Epidermal melanocyte (primary cell): ENCODE data around the gene UNC5A.

Source experiments
- DNase-seq: peaks from one replicate; pipeline ENCODE4 v3.0.0; 2011; ENCODE audit warnings: low spot score; ENCODE audit not compliant: insufficient read length

Gene UNC5A

GRCh38 chr5:176810081-176810597 is at the start of gene UNC5A:
TSS of gene UNC5A (plus strand) at chr5:176810559. CDS start at chr5:176810751, 192 bp downstream.
- DNase-seq: no peak

DNA sequence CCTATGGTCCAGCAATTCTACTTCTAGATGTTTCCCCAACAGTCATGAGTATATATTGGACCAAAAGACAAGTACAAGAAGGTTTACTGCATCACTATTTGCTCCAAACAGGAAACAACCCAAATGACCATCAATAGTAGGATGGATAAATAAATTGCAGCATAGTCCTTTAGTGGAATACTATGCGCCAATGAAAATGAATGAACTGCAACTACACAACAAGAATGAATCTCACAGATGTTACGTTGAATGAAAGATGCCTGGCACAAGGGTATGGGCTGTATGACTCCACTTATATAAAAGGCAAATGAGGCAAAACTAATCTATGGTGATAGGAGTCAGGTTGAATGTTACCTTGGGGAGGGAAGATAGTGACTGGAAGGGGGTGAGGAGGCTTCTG is 48.6 kb upstream of the UNC5A start:
- DNase-seq: no peak

DNA sequence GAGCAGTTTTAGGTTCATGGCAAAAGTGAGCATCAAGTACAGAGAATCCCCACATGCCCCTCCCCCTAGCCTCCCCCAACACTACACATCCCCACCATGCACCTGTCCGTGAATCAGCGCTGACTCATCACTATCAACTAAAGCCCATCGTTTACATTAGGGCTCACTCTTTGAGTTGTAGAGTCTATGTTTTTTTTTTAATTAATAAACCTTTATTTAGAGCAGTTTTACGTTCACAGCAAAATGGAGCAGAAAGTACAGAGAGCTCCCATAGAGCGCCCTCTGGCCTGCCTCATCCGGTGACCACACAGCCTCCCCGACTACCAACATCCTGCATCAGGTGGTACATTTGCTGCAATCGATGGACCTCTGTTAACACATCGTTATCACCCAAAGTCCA is 47.9 kb upstream of the UNC5A start:
- no peak for DNase-seq

DNA sequence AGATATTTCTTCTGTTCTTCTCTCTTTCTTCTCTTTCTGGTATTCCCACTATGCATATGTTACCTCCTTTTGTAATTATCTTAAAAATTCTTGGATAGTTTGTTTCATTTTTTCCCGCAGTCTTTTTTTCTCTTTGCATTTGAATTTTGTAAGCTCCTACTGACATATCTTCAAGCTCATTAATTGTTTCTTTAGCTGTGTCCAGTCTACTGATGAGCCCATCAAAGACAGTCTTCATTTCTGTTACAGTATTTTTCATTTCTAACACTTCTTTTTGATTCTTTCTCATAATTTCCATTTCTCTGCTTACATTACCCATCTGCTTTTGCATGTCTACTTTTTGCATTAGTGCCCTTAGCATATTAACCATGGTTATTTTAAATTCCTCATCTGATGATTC is 44.7 kb upstream of the UNC5A start:
- no peak for DNase-seq

DNA sequence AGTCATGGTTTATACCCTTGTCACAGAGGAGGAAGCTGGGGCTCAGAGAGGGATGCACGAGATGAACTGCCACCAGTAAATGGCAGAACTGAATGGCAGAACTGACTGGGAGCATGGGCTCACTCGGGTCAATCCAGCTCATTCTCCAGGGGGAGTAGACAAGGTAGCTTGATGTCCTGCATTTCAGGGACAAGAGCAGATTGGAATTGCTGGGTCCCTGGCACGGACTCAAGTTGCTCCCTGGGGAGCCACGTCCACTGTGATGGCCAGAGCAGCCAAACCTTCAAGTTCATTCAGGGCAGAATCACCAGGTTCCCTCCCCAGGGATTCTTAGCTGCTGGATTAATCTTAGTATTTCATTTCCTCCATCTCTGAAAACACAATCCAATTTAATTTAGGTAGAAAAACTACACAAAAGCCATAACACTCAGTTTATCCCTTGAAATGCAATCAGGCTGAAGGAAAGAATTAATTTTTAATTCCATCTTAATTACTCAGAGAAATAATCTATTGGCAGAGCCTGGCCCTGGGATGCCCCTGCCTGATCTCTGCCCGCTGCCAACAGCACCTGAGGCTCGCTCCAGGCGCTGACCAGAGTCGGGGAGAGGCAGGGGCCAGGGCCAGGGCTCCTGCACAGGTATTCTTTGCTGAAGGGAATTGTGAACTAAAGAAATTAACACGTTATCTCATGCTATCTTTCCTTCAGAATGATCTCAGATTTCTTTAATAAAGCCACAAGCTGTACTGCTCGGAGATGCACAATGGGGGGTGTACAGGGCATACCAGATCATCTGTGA is 42.0 kb upstream of the UNC5A start:
- no peak for DNase-seq

- DNase-seq: no peak
Observed at GRCh38 chr5:176769911-176770310, 40.4 kb upstream of the UNC5A start.

DNA sequence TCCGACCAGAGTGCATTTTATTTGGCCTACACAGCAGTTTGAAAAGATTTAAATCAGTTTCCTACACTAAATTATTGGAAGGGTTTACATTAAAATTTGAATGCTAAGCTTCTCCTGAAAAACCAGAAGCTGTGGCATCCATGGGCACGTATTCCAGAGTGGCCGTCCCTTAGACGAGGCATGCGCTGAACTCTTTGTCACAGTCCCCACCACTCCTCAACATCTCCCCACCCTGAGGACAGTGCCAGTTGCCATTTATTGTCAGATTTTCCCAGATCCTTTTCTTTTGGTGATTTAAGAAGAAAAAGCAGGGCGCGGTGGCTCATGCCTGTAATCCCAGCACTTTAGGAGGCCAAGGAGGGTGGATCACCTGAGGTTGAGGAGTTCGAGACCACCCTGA is 39.9 kb upstream of the UNC5A start:
- no peak for DNase-seq

GRCh38 chr5:176771102-176771845 is 39.1 kb upstream of the UNC5A start:
- DNase-seq: no peak

DNA sequence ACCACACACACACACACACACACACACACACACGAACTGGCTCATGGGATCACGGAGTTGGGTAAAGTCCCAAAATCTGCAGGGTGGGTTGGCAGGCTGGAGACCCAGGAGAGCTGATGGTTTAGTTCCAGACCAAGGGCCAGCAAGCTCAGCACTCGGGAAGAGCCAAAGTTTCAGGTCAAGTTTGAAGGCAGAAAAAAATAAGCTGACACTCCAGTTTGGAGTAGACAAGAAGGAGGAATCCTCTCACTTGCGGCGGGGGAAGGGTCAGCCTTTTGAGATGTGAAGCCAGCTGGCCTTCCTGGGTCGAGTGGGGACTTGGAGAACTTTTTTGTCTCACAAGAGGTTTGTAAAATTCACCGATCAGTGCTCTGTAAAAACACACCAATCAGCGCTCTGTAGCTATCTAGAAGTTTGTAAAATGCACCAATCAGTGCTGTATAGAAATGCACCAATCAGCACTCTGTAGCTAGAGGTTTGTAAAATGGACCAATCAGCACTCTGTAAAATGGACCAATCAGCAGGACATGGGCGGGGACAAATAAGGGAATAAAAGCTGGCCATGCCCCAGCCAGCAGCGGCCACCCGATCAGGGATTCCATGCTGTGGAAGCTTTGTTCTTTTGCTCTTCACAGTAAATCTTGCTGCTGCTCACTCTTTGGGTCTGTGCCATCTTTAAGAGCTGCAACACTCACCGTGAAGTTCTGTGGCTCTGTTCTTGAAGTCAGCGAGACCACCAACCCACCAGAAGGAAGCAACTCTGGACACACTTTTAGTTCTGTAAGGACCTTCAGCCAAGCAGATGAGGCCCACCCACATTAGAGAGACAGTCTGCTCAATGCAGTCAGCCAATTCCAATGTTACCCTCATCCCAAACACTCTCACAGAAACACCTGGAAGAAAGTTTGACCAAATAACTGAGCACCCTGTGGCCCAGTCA is 37.8 kb upstream of the UNC5A start:
- DNase-seq: no peak

- DNase-seq: no peak
Observed at GRCh38 chr5:176773408-176774035, 36.8 kb upstream of the UNC5A start.

DNA sequence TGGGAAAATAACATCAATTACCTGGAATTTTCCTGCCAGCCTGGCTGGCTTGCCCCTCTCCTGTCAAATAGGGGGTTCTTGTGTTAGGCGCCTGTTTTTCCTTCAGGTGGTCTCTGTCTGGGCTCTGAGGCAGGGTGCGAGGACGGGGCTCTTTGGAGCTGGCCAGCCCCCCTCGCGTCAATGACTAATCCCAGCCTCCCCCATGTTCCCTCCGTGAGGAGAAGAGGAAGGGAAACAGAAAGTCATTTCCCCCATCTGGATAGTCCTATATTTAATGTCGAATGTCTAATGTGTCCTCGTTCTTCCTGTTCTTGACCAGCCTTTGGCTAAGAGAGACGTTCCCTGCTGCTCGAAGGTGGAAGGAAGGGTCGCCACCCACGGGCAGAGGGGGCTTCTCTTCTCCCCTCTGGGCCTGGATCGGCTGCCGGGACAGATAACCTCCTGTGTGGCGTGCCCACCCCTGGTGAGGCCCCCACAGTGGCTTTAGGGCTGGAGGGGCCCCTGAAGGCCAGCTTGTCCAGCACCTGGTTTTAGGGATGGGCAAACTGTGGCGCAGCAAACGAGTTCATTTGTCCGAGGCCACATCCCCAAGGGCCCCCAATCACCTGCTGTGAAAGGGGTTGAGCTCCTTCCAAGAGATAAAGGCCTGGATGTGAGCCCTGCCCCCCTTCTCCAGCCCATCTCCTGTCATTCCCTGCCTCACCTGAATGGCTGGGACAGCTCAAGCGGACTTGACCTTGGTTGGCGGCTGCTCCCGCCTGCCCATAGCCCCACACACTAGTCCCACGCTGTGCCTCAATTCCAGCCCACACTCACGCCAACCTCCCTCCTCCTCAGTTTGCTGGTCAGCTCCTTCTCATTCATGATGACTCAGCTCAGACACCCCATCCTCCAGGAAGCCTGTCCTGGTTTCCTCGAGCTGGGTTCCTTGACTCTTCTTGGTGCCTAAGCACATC is 35.9 kb upstream of the UNC5A start:
- DNase-seq: no peak

- DNase-seq: no peak
Observed at GRCh38 chr5:176775409-176775808, 35.0 kb upstream of the UNC5A start.

DNA sequence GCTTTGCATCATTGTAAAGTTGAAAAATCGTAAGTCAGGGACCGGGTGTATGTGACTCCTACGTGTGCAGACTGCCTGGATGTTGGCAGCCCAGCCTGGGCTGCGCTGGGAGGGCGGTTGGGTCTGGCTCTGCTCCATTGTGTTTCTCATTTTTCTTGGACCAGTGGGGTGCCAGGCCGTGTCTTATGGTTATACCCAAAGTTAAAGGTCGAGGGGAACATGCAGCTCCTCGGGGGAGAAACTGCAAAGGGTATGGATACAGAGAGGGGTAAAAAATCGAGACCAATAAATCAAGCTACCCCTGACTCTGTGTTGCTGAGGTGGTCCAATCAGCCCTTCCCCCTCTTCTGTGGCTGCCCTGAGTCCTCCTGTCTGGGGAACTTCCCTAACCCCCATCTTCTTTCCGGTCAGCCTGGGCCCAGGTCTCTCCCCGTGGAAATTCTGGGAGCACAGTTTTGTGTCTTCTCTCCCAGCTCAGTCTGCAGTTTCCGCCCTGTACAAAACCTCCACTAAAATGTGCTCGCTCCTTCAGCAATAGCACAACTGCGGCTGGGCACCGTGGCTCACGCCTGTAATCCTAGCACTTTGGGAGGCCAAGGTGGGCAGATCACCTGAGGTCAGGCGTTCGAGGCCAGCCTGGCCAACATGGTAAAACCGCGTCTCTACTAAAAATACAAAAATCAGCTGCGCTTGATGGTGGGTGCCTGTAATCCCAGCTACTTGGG is 34.1 kb upstream of the UNC5A start:
- DNase-seq: no peak

DNA sequence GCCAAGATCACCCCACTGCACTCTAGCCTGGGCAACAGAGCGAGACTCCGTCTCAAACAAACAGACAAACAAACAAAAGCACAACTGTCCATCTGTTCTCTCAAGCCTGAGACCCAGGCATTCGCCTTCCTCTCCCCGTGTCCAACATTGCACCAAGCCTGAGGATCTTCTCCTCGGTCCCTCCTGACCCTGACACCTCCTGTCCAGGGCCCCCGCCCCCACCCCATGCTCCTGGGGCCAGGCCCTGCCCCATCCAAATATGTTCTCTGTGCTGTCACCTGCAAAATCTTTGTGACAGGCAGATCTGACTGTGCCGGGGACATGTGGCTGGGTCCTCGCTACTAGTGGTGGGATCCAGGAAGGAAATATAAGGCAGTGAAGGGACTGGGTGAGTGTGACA is 33.4 kb upstream of the UNC5A start:
- no peak for DNase-seq

- no peak for DNase-seq
Observed at GRCh38 chr5:176778921-176779465, 31.4 kb upstream of the UNC5A start.

GRCh38 chr5:176779537-176779936 is 30.8 kb upstream of the UNC5A start:
- DNase-seq: no peak

DNA sequence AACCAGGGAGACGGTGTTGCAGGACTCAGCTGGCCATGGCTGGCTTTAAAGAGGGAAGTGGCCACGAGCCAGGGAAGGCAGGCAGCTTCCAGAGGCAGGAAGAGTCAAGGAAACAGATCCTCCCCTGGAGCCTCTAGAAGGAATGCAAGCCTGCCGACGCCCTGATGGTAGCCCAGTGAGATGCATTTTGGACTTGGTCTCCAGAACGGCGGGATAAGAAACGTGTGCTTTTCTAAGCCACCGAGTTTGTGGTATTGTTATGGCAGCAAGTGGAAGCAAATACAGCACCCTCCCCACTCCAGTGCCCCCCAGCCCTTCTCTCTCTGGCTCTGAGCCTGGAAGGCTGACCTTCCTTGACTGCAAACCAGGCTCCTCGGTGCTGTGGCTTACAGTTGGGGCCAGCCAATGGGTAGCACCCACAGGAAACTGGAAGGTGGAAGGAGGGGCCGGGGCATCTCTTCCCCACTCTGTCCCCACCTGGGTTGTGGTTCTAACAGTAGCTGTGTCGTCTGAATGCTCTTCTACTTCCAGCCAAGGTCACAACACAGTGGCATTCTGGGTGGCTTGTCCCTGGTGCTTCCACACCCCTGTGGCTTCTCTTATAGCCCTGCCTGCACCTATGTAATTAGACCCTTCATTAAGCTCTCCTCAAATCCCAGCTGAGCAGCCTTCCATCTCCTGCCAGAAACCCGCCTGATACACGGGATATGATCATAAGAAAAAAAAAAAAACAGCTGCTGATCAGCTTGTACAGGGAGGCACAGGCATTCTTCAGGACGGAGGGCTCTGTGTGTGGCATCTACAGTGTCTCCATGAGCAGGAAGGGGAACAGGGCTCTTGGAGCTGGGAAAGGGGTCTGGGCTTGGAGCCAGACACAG is 29.9 kb upstream of the UNC5A start:
- no peak for DNase-seq

GRCh38 chr5:176781054-176781375 is 29.3 kb upstream of the UNC5A start:
- no peak for DNase-seq
